ENCODE results near the gene ITGB4.
A peak's percentile ranks its signal among the peaks of the same experiment; 100 is the strongest.

Gene ITGB4

GRCh38 chr17:75733471-75733870, 12.2 kb downstream of the ITGB4 start:
- DNase-seq, result no peak

DNA sequence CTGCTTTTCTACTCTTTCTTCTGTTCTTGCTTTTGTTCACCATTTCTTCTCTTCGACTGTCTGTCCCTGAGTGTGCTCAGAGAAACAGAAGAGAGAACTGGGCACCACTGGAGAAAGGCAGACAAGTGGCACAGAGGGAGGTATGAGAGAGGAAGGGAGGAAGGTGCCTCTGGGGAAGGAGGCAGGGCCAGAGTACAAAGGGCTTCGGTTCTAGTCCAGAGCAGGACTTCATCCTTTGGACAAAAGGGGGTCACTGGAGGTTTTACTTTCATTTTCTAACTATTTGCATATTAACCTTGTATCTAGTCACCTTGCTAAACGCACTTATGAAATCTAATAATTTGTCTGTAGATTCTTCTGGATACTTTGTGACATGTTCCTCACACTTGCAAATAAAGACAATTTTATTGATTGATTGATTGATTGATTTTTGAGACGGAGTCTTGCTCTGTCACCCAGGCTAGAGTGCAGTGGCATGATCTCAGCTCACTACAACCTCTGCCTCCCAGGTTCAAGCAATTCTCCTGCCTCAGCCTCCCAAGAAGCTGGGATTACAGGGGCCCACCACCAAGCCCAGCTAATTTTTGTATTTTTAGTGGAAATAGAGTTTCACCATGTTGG, 13.5 kb downstream of the ITGB4 start:
- no peak for DNase-seq

DNA sequence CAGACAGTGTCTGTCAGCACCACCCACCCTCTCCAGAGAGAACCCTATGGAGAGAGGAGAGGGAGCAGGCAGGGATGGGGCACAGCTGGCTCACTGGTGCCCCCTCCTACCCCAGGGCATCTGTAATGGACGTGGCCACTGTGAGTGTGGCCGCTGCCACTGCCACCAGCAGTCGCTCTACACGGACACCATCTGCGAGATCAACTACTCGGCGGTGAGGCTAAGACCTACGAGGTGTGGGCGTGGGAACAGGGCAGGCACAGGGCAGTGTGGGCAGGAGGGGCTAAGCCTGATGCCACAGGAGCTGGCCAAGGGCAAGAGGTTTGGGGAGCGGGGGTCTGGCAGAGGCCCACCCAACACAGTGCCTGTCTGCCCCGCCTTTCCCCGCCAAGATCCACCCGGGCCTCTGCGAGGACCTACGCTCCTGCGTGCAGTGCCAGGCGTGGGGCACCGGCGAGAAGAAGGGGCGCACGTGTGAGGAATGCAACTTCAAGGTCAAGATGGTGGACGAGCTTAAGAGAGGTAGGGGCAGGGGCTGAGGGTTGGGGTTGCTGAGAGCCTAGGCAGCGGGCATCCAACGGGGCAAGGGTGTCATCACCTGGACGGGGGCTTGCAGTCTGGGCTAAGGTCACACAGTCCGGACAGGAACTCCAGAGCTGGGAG, 15.0 kb downstream of the ITGB4 start:
- DNase-seq, result no peak

GRCh38 chr17:75737133-75737962, 16.1 kb downstream of the ITGB4 start:
- DNase-seq, result no peak

DNA sequence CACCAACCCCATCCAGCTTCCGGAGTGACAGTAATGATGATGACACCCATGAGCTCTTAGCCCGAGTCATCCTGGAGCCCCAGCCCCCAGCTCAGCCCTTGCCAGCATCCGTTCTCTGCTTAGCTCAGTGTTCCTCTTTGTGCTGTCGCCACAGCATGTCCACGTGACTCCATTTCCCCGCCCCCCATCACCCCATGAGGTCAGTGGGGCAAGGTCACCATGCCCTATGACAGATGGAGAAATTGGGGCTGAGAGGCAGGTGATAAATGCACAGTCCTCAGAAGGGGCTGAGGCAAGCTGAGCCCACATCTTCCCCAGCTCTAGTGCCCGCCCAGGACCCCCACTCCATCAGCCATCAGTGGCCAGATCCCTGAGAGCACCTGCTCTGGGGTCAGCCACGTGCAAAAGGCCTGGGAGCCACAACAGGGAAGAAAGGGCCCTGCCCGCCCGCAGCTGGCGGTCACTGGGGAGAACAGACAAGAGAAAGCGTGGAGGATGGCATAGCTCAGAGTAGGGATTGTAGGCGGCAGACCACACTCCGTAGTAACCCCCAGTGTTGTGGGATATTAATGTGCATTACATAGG, 17.1 kb downstream of the ITGB4 start:
- no peak for DNase-seq

DNA sequence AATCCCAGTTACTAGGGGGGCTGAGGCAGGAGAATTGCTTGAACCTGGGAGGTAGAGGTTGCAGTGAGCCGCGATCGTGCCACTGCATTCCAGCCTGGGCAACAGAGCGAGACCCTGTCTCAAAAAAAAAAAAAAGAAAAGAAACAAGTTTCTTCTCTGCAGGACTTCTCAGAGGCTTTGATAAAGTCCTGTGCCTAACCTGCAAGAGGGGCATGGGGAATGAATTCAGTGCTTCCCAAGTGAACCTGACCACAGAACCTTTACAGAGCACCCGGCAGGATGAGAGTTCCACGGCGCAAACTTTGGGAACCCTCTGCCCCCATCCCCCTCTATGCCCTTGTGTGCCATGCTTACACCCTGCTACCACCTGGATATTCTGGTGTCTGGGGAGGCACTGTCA, 17.9 kb downstream of the ITGB4 start:
- DNase-seq, result no peak

DNA sequence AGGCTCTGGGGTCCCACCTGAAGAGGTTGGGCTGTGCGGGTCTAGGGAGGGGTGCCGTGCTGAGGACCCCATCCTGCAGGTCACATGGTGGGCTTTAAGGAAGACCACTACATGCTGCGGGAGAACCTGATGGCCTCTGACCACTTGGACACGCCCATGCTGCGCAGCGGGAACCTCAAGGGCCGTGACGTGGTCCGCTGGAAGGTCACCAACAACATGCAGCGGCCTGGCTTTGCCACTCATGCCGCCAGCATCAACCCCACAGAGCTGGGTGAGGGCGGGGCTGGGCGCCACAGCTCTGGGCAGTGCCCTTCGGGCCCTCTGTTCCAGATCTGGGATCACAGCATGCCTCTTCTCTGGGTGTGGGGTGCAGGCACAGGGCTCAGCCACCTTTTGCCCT, 18.5 kb downstream of the ITGB4 start:
- DNase-seq, result no peak

GRCh38 chr17:75740215-75740614, 19.0 kb downstream of the ITGB4 start:
- DNase-seq, result no peak

DNA sequence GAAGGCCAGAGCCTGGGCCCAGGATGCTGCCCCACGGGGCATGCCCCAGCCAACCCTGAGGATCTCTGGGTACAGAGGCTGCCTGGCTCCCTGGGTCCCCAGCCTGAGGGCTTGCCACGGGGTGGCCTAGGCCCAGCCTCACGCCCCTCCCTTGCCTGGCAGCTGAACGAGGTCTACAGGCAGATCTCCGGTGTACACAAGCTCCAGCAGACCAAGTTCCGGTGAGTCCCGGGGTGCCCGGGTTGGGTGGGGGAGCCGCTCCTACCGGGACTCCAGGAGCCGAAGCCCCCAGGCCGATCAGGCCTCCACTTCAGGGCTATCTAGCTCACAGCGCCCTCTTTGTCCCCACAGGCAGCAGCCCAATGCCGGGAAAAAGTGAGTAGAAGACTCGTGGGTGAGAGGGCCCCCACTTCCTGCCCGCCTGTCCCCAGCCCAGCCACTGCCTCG, 19.4 kb downstream of the ITGB4 start:
- no peak for DNase-seq

DNA sequence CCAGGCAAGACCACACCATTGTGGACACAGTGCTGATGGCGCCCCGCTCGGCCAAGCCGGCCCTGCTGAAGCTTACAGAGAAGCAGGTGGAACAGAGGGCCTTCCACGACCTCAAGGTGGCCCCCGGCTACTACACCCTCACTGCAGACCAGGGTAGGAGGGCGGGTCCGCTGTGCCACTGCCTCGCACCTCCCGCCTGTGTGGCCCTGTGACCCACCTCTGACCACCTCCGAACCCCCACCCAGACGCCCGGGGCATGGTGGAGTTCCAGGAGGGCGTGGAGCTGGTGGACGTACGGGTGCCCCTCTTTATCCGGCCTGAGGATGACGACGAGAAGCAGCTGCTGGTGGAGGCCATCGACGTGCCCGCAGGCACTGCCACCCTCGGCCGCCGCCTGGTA, 21.1 kb downstream of the ITGB4 start:
- no peak for DNase-seq

DNA sequence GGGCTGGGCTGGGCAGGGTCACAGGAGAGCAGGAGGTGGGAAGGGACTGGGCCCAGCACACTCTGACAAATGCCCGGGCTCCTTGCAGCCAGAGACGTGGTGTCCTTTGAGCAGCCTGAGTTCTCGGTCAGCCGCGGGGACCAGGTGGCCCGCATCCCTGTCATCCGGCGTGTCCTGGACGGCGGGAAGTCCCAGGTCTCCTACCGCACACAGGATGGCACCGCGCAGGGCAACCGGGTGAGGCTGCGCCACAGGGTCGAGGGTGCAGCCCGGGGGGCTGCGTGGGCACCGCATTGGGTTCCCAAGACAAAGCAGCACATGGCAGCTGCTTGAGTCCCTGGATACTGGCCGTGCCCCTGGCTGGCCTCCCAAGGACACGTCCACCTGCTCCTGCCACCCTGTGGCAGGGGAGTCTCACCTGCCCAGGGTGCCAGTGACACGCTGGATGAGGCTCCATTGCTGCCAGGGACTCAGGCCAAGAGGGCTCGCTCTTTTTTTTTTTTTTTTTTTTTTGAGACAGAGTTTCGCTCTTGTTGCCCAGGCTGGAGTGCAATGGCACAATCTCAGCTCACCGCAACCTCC, 22.5 kb downstream of the ITGB4 start:
- no peak for DNase-seq

DNA sequence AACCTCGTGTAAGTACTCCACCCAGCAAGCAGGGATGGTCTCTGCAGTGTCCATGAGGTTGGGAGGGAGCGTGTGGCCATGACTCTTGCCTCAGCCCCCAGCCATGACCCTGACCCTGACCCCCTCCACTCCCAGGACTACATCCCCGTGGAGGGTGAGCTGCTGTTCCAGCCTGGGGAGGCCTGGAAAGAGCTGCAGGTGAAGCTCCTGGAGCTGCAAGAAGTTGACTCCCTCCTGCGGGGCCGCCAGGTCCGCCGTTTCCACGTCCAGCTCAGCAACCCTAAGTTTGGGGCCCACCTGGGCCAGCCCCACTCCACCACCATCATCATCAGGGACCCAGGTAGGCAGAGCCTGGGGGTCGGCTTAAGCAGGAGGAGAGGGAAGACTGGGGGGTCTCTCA, 27.4 kb downstream of the ITGB4 start:
- DNase-seq, result no peak

- DNase-seq, result peak; percentile 71 to 86
Observed at GRCh38 chr17:75749545-75750389, 28.5 kb downstream of the ITGB4 start.

GRCh38 chr17:75750661-75751423, 29.6 kb downstream of the ITGB4 start:
- no peak for DNase-seq

- DNase-seq, result no peak
Observed at GRCh38 chr17:75751676-75752404, 30.6 kb downstream of the ITGB4 start.

DNA sequence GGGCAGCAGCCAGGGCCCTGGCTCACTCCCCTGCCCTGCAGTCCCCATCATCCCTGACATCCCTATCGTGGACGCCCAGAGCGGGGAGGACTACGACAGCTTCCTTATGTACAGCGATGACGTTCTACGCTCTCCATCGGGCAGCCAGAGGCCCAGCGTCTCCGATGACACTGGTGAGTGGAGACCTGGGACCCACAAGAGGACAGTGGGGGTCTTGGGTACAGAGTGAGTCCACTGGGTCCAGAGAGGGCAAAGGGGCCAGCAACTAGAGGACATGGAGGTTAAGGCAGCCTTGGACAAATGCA, 31.1 kb downstream of the ITGB4 start:
- no peak for DNase-seq

DNA sequence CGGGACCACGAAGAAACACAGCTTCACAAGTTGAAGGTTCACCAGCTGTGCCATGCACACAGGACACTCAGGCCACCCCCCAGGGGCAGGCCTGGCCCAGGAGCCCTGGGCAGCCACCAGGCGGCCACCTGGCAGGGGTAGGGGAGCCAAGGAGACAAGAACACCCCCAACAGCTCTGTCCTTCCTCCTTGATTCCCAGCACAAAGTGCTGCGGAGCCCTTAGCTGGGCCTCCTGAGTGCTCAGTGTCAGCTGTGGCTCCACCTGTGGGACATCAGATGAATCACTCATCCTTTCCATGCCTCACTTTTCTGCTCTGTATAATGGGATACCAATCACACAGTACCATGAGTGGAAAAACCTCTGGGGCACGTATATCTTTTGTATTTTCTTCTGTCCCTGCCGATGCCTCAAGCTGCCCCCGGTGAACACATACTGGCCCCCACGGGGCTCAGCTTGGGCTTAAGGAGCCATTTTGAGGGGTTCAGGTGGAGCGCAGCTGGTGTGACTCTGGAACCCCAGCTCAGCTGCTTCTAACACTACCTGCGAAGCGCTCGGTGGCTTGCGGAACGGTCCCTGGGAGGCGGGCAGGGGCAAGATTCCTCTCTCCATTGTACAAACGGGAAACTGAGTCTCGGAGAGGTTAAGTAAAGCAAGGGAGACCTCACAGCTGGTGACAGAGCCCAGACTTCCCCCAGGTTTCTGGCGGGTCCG, 31.7 kb downstream of the ITGB4 start:
- no peak for DNase-seq

DNA sequence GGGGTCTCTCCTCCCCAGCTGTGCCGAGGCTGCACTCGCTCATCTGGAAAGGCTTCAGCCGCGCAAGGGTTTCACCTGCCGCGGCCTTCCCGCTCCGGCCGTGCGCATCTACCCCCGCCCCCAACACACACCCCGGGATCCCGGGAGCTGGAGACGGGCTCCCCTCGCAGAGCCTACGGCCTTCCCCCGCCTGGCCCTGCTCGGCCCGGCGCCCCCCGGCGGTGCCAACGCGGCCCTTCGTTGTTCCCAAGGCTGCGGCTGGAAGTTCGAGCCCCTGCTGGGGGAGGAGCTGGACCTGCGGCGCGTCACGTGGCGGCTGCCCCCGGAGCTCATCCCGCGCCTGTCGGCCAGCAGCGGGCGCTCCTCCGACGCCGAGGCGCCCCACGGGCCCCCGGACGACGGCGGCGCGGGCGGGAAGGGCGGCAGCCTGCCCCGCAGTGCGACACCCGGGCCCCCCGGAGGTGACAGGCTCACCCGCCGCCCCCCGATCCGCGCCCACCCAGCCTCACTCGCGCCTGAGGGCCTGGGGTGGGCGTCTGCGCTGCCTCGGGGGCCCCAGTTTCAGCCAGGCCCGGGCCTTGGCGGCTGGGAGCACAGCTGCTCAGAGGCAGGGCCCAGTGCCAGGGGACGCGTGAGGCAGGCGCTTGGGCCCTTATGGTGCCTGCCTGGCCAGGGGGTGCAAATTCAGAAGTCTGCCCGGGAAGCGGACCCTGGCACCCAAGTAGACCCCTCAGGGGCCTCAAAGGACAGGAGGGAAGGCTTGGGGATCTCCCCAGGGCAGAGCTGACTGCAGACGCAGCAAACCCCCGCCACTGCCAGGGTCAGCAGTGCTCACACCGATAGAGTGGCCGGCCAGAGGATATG, 32.5 kb downstream of the ITGB4 start:
- peak; percentile 72 to 78 for DNase-seq

Measured in NCI-H2081 (cell line).